H9 (cell line): ENCODE results near the gene ZC3H12D. TPM values are rescaled to one million over a fixed set of nuclear protein-coding genes. Genes with fewer than 3 reads are reported as not detected.

Experiments
- DNase-seq: peaks from one replicate; pipeline ENCODE4 v3.0.0-alpha.2; 2017
- H2AFZ ChIP-seq: one replicate; pipeline ENCODE4 v1.6.1; 2013; ENCODE audit warnings: mild to moderate bottlenecking, low read length, control low read depth, moderate library complexity
- H2AK5ac ChIP-seq: 2 replicates; pipeline ENCODE4 v1.6.1; 2013; ENCODE audit warnings: low read length, control low read depth, mixed read lengths; ENCODE audit not compliant: insufficient read length
- H2BK120ac ChIP-seq: one replicate; pipeline ENCODE4 v1.6.1; 2013; ENCODE audit warnings: low read depth, mild to moderate bottlenecking, low read length, control low read depth, inconsistent platforms; ENCODE audit not compliant: poor library complexity, severe bottlenecking
- H2BK12ac ChIP-seq: 2 replicates; pipeline ENCODE4 v1.6.1; 2013; ENCODE audit warnings: low read length, control low read depth, mixed read lengths, low read depth; ENCODE audit not compliant: insufficient read length
- H2BK15ac ChIP-seq: 2 replicates; pipeline ENCODE4 v1.6.1; 2013; ENCODE audit warnings: low read depth, low read length, control low read depth
- H2BK20ac ChIP-seq: one replicate; pipeline ENCODE4 v1.6.1; 2013; ENCODE audit warnings: low read depth, mild to moderate bottlenecking, low read length, control low read depth, inconsistent platforms; ENCODE audit not compliant: poor library complexity, severe bottlenecking
- H2BK5ac ChIP-seq: 2 replicates; pipeline ENCODE4 v1.6.1; 2013; ENCODE audit warnings: low read length, control low read depth, mixed read lengths; ENCODE audit not compliant: insufficient read length
- H3K14ac ChIP-seq: 2 replicates; pipeline ENCODE4 v1.6.1; 2013; ENCODE audit warnings: low read length, control low read depth; ENCODE audit not compliant: insufficient read depth
- H3K18ac ChIP-seq: 2 replicates; pipeline ENCODE4 v1.6.1; 2013; ENCODE audit warnings: low read depth, mild to moderate bottlenecking, mixed read lengths, low read length, control low read depth; ENCODE audit not compliant: insufficient read length
- H3K23ac ChIP-seq: 2 replicates; pipeline ENCODE4 v1.6.1; 2013; ENCODE audit warnings: low read length, control low read depth, mixed read lengths, low read depth; ENCODE audit not compliant: insufficient read length
- H3K23me2 ChIP-seq: 2 replicates; pipeline ENCODE4 v1.6.1; 2013; ENCODE audit warnings: low read depth, mild to moderate bottlenecking, mixed read lengths, low read length, control low read depth; ENCODE audit not compliant: insufficient read length, poor library complexity, severe bottlenecking
- H3K27ac ChIP-seq: 2 replicates; pipeline ENCODE4 v1.5.1; 2013; ENCODE audit warnings: low read length, control low read depth, mixed read lengths, low read depth; ENCODE audit not compliant: insufficient read length
- H3K27me3 ChIP-seq: 2 replicates; pipeline ENCODE4 v1.6.1; 2013; ENCODE audit warnings: low read length, control low read depth, inconsistent platforms; ENCODE audit not compliant: insufficient read depth
- H3K4ac ChIP-seq: 2 replicates; pipeline ENCODE4 v1.6.1; 2013; ENCODE audit warnings: low read depth, mild to moderate bottlenecking, control low read depth, inconsistent platforms, low read length, moderate library complexity
- H3K4me1 ChIP-seq: 2 replicates; pipeline ENCODE4 v1.6.1; 2013; ENCODE audit warnings: low read length, control low read depth, inconsistent platforms; ENCODE audit not compliant: insufficient read depth
- H3K4me2 ChIP-seq: 2 replicates; pipeline ENCODE4 v1.6.1; 2013; ENCODE audit warnings: low read length, control low read depth, mixed read lengths; ENCODE audit not compliant: insufficient read length, insufficient read depth
- H3K56ac ChIP-seq: 2 replicates; pipeline ENCODE4 v1.6.1; 2013; ENCODE audit warnings: low read depth, mild to moderate bottlenecking, mixed read lengths, low read length, control low read depth; ENCODE audit not compliant: insufficient read length
- H3K79me1 ChIP-seq: 2 replicates; pipeline ENCODE4 v1.6.1; 2013; ENCODE audit warnings: low read depth, mild to moderate bottlenecking, moderate library complexity, low read length, control low read depth, inconsistent platforms; ENCODE audit not compliant: insufficient read depth, poor library complexity, severe bottlenecking
- H3K79me2 ChIP-seq: 2 replicates; pipeline ENCODE4 v1.6.1; 2013; ENCODE audit warnings: low read length, control low read depth, inconsistent platforms; ENCODE audit not compliant: insufficient read depth
- H3K9ac ChIP-seq: 2 replicates; pipeline ENCODE4 v1.6.1; 2013; ENCODE audit warnings: low read length, control low read depth, mixed read lengths; ENCODE audit not compliant: insufficient read length; ENCODE audit errors: extremely low read depth
- H3K9me3 ChIP-seq: one replicate; pipeline ENCODE4 v1.6.1; 2013; ENCODE audit warnings: low read depth, low read length, inconsistent platforms; ENCODE audit not compliant: control insufficient read depth
- H3T11ph ChIP-seq: one replicate; pipeline ENCODE4 v1.6.1; 2013; ENCODE audit warnings: mild to moderate bottlenecking, low read length, control low read depth, inconsistent platforms
- H4K20me1 ChIP-seq: one replicate; pipeline ENCODE4 v1.6.1; 2013; ENCODE audit not compliant: control insufficient read depth, insufficient read length, insufficient read depth
- H4K5ac ChIP-seq: 2 replicates; pipeline ENCODE4 v1.6.1; 2013; ENCODE audit warnings: low read depth, mild to moderate bottlenecking, mixed read lengths, low read length, control low read depth; ENCODE audit not compliant: insufficient read length
- H4K8ac ChIP-seq: replicated peaks from 2 replicates; pipeline ENCODE4 v1.6.1; 2013; ENCODE audit warnings: low read length, control low read depth, mixed read lengths, low read depth; ENCODE audit not compliant: insufficient read length
- H4K91ac ChIP-seq: 2 replicates; pipeline ENCODE4 v1.6.1; 2013; ENCODE audit warnings: low read depth, mild to moderate bottlenecking, moderate library complexity, mixed read lengths, low read length, control low read depth; ENCODE audit not compliant: insufficient read length
- H3K27ac Mint-ChIP-seq, 3 experiments: 2 replicates in 2 of 3; 3 replicates in 1 of 3; pipeline ENCODE4 v1.8.0; 2020 to 2021; ENCODE audit warnings: mixed read lengths in 3 of 3, mild to moderate bottlenecking in 1 of 3, moderate library complexity in 1 of 3
- H3K27me3 Mint-ChIP-seq: 2 replicates; pipeline ENCODE4 v1.8.0; 2021; ENCODE audit warnings: low read depth, mild to moderate bottlenecking, moderate library complexity, mixed read lengths
- H3K36me3 Mint-ChIP-seq, 3 experiments: 2 replicates in 2 of 3; 3 replicates in 1 of 3; pipeline ENCODE4 v1.8.0; 2020 to 2021; ENCODE audit warnings: low read depth in 3 of 3, mixed read lengths in 3 of 3; ENCODE audit not compliant: insufficient read depth in 1 of 3
- H3K4me1 Mint-ChIP-seq, 2 experiments: 2 replicates each; pipeline ENCODE4 v1.8.0; 2020; ENCODE audit warnings: mixed read lengths in 2 of 2
- H3K4me3 Mint-ChIP-seq, 2 experiments: 2 replicates in 1 of 2; 3 replicates in 1 of 2; pipeline ENCODE4 v1.8.0; 2020 to 2021; ENCODE audit warnings: mild to moderate bottlenecking in 2 of 2, mixed read lengths in 2 of 2, moderate library complexity in 1 of 2
- H3K9me3 Mint-ChIP-seq, 2 experiments: 2 replicates in 1 of 2; 3 replicates in 1 of 2; pipeline ENCODE4 v1.8.0; 2020; ENCODE audit warnings: mild to moderate bottlenecking in 2 of 2, mixed read lengths in 2 of 2, moderate library complexity in 1 of 2
- CTCF ChIP-seq: fragments of 200-600 bp; sonication (generic); conservative IDR thresholded peaks from 3 replicates; pipeline ENCODE4 v1.8.0; 2021; ENCODE audit warnings: antibody characterized with exemption, mild to moderate bottlenecking
- WGBS: extraction: QIAGEN DNeasy Blood & Tissue Kit; methylation state at CpG from one replicate; pipeline ENCODE4 v1.1.7; 2013; ENCODE audit warnings: missing lambda C conversion rate, low lambda C conversion rate, mixed read lengths; ENCODE audit not compliant: insufficient read length; ENCODE audit errors: extremely low coverage; 5-methylcytosine and 5-hydroxymethylcytosine counted together
- total RNA-seq: library from RNA; stranded (reverse); gene quantifications from 2 replicates; pipeline ENCODE4 v1.2.1, GENCODE V29; 2021

The ZC3H12D gene
- total RNA-seq, 1 experiment from 2014 or later: 0.07 TPM

GRCh38 chr6:149513915-149514314, 29.1 kb upstream of the ZC3H12D start:
- WGBS: no CpG with 5 or more reads among the region's 5 CpGs
- Histone ChIP-seq H3K27ac (no peak overlapping the region), H2BK15ac (no peak overlapping the region)

More at GRCh38 chr6:149513915-149514314, 29.1 kb upstream of the ZC3H12D start:
- H4K5ac ChIP-seq: no peak overlapping the region
- no peak overlapping the region for H3K4ac ChIP-seq
- no peak overlapping the region for H2AFZ ChIP-seq
- no peak for DNase-seq
- Mint-ChIP-seq H3K27ac (no peak overlapping the region), H3K4me1 (peaks cover 2 to 3% of the 10 kb centered on the region in 2 experiments; a peak in 3 of 4 replicates), H3K27me3 (no peaks in the 10 kb centered on the region), H3K36me3 (peaks cover 3 to 36% (median 23%) of the 10 kb centered on the region in 3 experiments; a peak in 6 of 7 replicates), H3K4me3 (no peak overlapping the region), H3K9me3 (no peaks in the 10 kb centered on the region)
- no peak overlapping the region for H2AK5ac ChIP-seq
- H3K9me3 ChIP-seq: no peaks in the 10 kb centered on the region
- no peak overlapping the region for H3T11ph ChIP-seq
- H3K23me2 ChIP-seq: no peaks in the 10 kb centered on the region
- no peak overlapping the region for H3K9ac ChIP-seq
- no peak overlapping the region for H3K18ac ChIP-seq
- H4K20me1 ChIP-seq: no peaks in the 10 kb centered on the region
- no peaks in the 10 kb centered on the region for H3K4me1 ChIP-seq
- H2BK5ac ChIP-seq: no peak overlapping the region
- H3K14ac ChIP-seq: no peak overlapping the region
- H3K23ac ChIP-seq: no peak overlapping the region
- no peak overlapping the region for H3K4me2 ChIP-seq
- H2BK20ac ChIP-seq: no peak overlapping the region
- no peak overlapping the region for H3K56ac ChIP-seq
- no peaks in the 10 kb centered on the region for H3K27me3 ChIP-seq
- no peak overlapping the region for H4K91ac ChIP-seq
- no peak overlapping the region for H2BK12ac ChIP-seq
- H4K8ac ChIP-seq: no peak overlapping the region
- no peak overlapping the region for H2BK120ac ChIP-seq
- no peak for TF ChIP-seq CTCF
- no peaks in the 10 kb centered on the region for H3K79me1 ChIP-seq
- no peaks in the 10 kb centered on the region for H3K79me2 ChIP-seq
